PFSK-1 (cell line): ENCODE measurements around the gene KIFAP3.

Source experiments
- POLR2AphosphoS5 ChIP-seq: IDR thresholded peaks from 2 replicates; pipeline ENCODE4 v1.6.1; 2012; ENCODE audit warnings: low read depth, mild to moderate bottlenecking, control low read depth, low read length, moderate library complexity
- REST ChIP-seq, 2 experiments: IDR thresholded peaks; 2 replicates each; pipeline versions ENCODE4 v1.6.1 to v1.8.0; 2011 to 2012; ENCODE audit warnings: low read depth in 2 of 2, low read length in 2 of 2, control low read depth in 1 of 2, inconsistent platforms in 1 of 2, mild to moderate bottlenecking in 1 of 2, moderate library complexity in 1 of 2; ENCODE audit not compliant: insufficient read depth in 1 of 2
- TAF1 ChIP-seq: IDR thresholded peaks from 2 replicates; pipeline ENCODE4 v1.6.1; 2012; ENCODE audit warnings: low read length, control low read depth, borderline replicate concordance; ENCODE audit not compliant: insufficient read depth

- TF ChIP-seq REST (IDR thresholded peaks at IDR 0.05; ENCODE audit: insufficient read depth in 1 of 2, low read depth in 2 of 2, low read length in 2 of 2) (no peak), TAF1 (no peak), POLR2AphosphoS5 (no peak)
Measured at GRCh38 chr1:170068923-170069322, 5.6 kb downstream of the KIFAP3 start.
